ENCODE results near the gene HIBADH.

Gene HIBADH

DNA sequence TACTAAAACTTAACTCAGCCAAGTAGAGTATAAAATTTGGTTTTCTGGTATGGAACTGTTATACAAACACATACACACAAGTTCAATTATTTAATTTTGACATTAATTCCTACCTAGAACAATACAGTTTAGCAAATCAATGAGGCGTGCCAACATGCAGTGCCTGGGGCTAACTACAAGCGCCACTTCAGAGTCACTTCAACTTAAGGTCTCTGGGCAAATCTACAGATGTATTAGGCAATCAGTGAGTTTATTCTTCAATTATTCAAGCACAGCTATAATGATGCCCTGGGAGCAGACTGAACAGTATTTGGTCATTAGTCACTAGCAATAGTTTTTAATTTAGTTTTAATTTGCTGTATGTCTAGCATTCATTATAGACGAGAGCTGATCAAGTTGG is 51.6 kb downstream of the HIBADH start:
- no peak for DNase-seq (ENCODE audit: low read depth in 1 of 2, low spot score in 1 of 2)
- Histone ChIP-seq H3K4me3 (replicated peaks; ENCODE audit: insufficient read depth, low read length) (no peak overlapping the region), H3K27me3 (ENCODE audit: insufficient read depth, poor library complexity, severe bottlenecking) (no peaks in the 10 kb centered on the region), H3K27ac (replicated peaks) (no peak overlapping the region)
- TF ChIP-seq CTCF (IDR thresholded peaks at IDR 0.05; ENCODE audit: insufficient read depth, low read length) (no peak), REST (IDR thresholded peaks at IDR 0.05; ENCODE audit: insufficient replicate concordance, low read depth) (no peak), GABPA (IDR thresholded peaks at IDR 0.05; ENCODE audit: low read depth) (no peak), SPI1 (IDR thresholded peaks at IDR 0.05; ENCODE audit: borderline replicate concordance, low read depth) (no peak), POLR2AphosphoS5 (IDR thresholded peaks at IDR 0.05; ENCODE audit: low read depth) (no peak)

DNA sequence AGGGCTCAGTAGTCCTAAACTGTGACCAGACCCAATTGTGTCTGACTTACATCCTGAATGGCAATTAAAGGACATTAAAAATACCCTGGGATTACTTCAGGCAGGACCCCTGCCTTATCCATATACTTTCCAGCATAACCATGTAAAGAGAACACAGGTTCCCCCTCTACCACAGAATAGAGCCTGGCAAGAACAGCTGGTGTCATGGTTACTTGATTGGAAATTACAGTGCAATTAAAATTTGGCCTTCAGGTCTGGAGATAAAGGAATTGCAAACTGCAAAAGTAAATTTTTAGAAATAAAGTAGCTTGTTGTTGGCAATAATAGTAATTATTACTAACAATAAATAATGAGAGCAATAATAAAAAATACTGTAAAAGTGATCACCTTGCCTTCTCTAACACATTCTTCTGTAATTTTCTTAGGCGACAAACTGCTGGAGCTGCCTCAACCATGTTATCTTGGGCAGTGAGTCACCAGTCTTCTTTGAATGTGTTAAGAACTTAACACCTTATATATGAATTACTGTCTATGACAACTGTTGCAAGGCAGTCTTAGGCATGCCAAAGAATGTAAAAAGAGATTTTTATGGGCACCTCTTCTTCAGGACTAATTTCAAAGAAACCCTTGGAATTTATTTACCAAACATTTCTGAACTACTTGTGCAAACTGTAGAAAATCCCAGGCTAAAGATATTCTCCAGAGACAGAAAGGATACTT is 53.7 kb downstream of the HIBADH start:
- DNase-seq (ENCODE audit: low read depth in 1 of 2, low spot score in 1 of 2), result no peak
- H3K4me3 ChIP-seq (replicated peaks; ENCODE audit: insufficient read depth, low read length), result no peak overlapping the region
- H3K27ac ChIP-seq (replicated peaks), result no peak overlapping the region
- TF ChIP-seq REST (IDR thresholded peaks at IDR 0.05; ENCODE audit: insufficient replicate concordance, low read depth) (no peak), GABPA (IDR thresholded peaks at IDR 0.05; ENCODE audit: low read depth) (no peak)
- no peaks in the 10 kb centered on the region for H3K27me3 ChIP-seq (ENCODE audit: insufficient read depth, poor library complexity, severe bottlenecking)

DNA sequence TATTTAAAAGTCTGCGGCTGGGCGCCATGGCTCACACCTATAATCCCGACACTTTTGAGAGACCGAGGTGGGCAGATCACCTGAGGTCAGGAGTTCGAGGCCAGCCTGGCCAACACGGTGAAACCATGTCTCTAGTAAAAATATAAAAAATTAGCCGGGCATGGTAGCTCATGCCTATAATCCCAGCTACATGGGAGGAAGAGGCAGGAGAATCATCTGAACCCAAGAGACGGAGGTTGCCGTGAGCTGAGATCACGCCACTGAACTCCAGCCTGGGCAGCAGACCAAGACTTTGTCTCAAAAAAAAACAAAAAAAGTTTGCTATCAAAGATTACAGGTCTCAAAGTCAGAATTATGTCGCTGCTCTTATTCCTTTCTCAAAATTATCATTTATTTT is 55.5 kb downstream of the HIBADH start:
- Histone ChIP-seq H3K27me3 (ENCODE audit: insufficient read depth, poor library complexity, severe bottlenecking) (no peaks in the 10 kb centered on the region), H3K27ac (replicated peaks) (no peak overlapping the region), H3K4me3 (replicated peaks; ENCODE audit: insufficient read depth, low read length) (no peak overlapping the region)
- TF ChIP-seq GABPA (IDR thresholded peaks at IDR 0.05; ENCODE audit: low read depth) (no peak), POLR2AphosphoS5 (IDR thresholded peaks at IDR 0.05; ENCODE audit: low read depth) (no peak), REST (IDR thresholded peaks at IDR 0.05; ENCODE audit: insufficient replicate concordance, low read depth) (no peak), SPI1 (IDR thresholded peaks at IDR 0.05; ENCODE audit: borderline replicate concordance, low read depth) (no peak), CTCF (IDR thresholded peaks at IDR 0.05; ENCODE audit: insufficient read depth, low read length) (no peak)
- no peak for DNase-seq (ENCODE audit: low read depth in 1 of 2, low spot score in 1 of 2)
